ENCODE measurements around the gene PRAMEF18. TPM values are rescaled to one million over a fixed set of nuclear protein-coding genes. Genes with fewer than 3 reads are reported as not detected.
"Not testable (repeated sequence)": the region's sequence is repeated elsewhere in the genome, so short reads cannot be mapped to it uniquely, and the experiment has no call there.

Gene PRAMEF18
- total RNA-seq (2021): not detected in 3 replicates
- not detected for Bru-seq, nascent RNA
- long read RNA-seq, experiment 1: 0 reads
- long read RNA-seq, experiment 2: 0 reads
- long read RNA-seq, experiment 3: 0 reads

- H3K9me3 Mint-ChIP-seq: peaks cover 42% of the 10 kb centered on the region
Measured at GRCh38 chr1:13225675-13226204, at the start of gene PRAMEF18. Gene PRAMEF18, minus strand, starts transcription at chr1:13226154. Its CDS starts 48 bp downstream, at chr1:13226106.

GRCh38 chr1:13265124-13265523 lies 39.2 kb upstream of the PRAMEF18 start:
- CTCF ChIA-PET; ATAC-seq; H3K4me1 Mint-ChIP-seq; DNase-seq (ENCODE audit: low spot score); H3K4me3 Mint-ChIP-seq; H3K27me3 Mint-ChIP-seq (ENCODE audit: low read depth); POLR2A ChIA-PET; H3K36me3 Mint-ChIP-seq; H3K27ac Mint-ChIP-seq; H3K9me3 Mint-ChIP-seq: not testable (repeated sequence)

More at GRCh38 chr1:13225675-13226204, at the start of gene PRAMEF18:
- ATAC-seq; DNase-seq (ENCODE audit: low spot score); H3K4me1 Mint-ChIP-seq; H3K27ac Mint-ChIP-seq; CTCF ChIA-PET; H3K4me3 Mint-ChIP-seq; POLR2A ChIA-PET: not testable (repeated sequence)
- Mint-ChIP-seq H3K36me3 (peaks cover 42% of the 10 kb centered on the region), H3K27me3 (ENCODE audit: low read depth) (peaks cover 13% of the 10 kb centered on the region)

GRCh38 chr1:13253898-13254297 lies 27.9 kb upstream of the PRAMEF18 start, which contains the start of gene PRAMEF5:
Gene PRAMEF5, plus strand, starts transcription at chr1:13254198. Its CDS starts 5,071 bp downstream, at chr1:13259269.
- H3K27me3 Mint-ChIP-seq (ENCODE audit: low read depth); H3K27ac Mint-ChIP-seq; ATAC-seq; POLR2A ChIA-PET; CTCF ChIA-PET; H3K36me3 Mint-ChIP-seq; H3K4me1 Mint-ChIP-seq; H3K4me3 Mint-ChIP-seq; DNase-seq (ENCODE audit: low spot score); H3K9me3 Mint-ChIP-seq: not testable (repeated sequence)

GRCh38 chr1:13247122-13247521 lies 21.2 kb upstream of the PRAMEF18 start:
- H3K27ac Mint-ChIP-seq; POLR2A ChIA-PET; H3K27me3 Mint-ChIP-seq (ENCODE audit: low read depth); DNase-seq (ENCODE audit: low spot score); H3K4me1 Mint-ChIP-seq; ATAC-seq; CTCF ChIA-PET; H3K4me3 Mint-ChIP-seq: not testable (repeated sequence)
- Mint-ChIP-seq H3K36me3 (peaks cover 29% of the 10 kb centered on the region), H3K9me3 (peaks cover 32% of the 10 kb centered on the region)

GRCh38 chr1:13246554-13246871 lies 20.6 kb upstream of the PRAMEF18 start:
- Mint-ChIP-seq H3K36me3 (peaks cover 30% of the 10 kb centered on the region), H3K9me3 (peaks cover 35% of the 10 kb centered on the region)
- H3K4me3 Mint-ChIP-seq; DNase-seq (ENCODE audit: low spot score); POLR2A ChIA-PET; ATAC-seq; H3K27ac Mint-ChIP-seq; H3K4me1 Mint-ChIP-seq; CTCF ChIA-PET; H3K27me3 Mint-ChIP-seq (ENCODE audit: low read depth): not testable (repeated sequence)

GRCh38 chr1:13245841-13246553 lies 20.0 kb upstream of the PRAMEF18 start:
- H3K4me1 Mint-ChIP-seq; H3K27me3 Mint-ChIP-seq (ENCODE audit: low read depth); POLR2A ChIA-PET; ATAC-seq; H3K27ac Mint-ChIP-seq; DNase-seq (ENCODE audit: low spot score); CTCF ChIA-PET; H3K4me3 Mint-ChIP-seq: not testable (repeated sequence)
- peaks cover 35% of the 10 kb centered on the region for H3K36me3 Mint-ChIP-seq
- H3K9me3 Mint-ChIP-seq: peaks cover 40% of the 10 kb centered on the region

GRCh38 chr1:13243536-13244263 lies 17.7 kb upstream of the PRAMEF18 start:
- CTCF ChIA-PET; ATAC-seq; H3K4me1 Mint-ChIP-seq; H3K4me3 Mint-ChIP-seq; H3K27ac Mint-ChIP-seq; DNase-seq (ENCODE audit: low spot score); H3K27me3 Mint-ChIP-seq (ENCODE audit: low read depth); POLR2A ChIA-PET: not testable (repeated sequence)
- H3K9me3 Mint-ChIP-seq: peaks cover 55% of the 10 kb centered on the region
- H3K36me3 Mint-ChIP-seq: peaks cover 45% of the 10 kb centered on the region

- POLR2A ChIA-PET; H3K4me1 Mint-ChIP-seq; H3K27me3 Mint-ChIP-seq (ENCODE audit: low read depth); H3K4me3 Mint-ChIP-seq; ATAC-seq; H3K27ac Mint-ChIP-seq; DNase-seq (ENCODE audit: low spot score); CTCF ChIA-PET: not testable (repeated sequence)
- H3K9me3 Mint-ChIP-seq: peaks cover 55% of the 10 kb centered on the region
- H3K36me3 Mint-ChIP-seq: peaks cover 42% of the 10 kb centered on the region
Measured at GRCh38 chr1:13239633-13240032, 13.7 kb upstream of the PRAMEF18 start.

- Mint-ChIP-seq H3K27me3 (ENCODE audit: low read depth) (peaks cover 16% of the 10 kb centered on the region), H3K9me3 (peaks cover 67% of the 10 kb centered on the region), H3K36me3 (peaks cover 56% of the 10 kb centered on the region)
- ATAC-seq; H3K27ac Mint-ChIP-seq; H3K4me3 Mint-ChIP-seq; DNase-seq (ENCODE audit: low spot score); CTCF ChIA-PET; H3K4me1 Mint-ChIP-seq; POLR2A ChIA-PET: not testable (repeated sequence)
Measured at GRCh38 chr1:13237572-13237971, 11.6 kb upstream of the PRAMEF18 start.

GRCh38 chr1:13234057-13234456 lies 8.1 kb upstream of the PRAMEF18 start:
- DNase-seq (ENCODE audit: low spot score); H3K4me1 Mint-ChIP-seq; H3K4me3 Mint-ChIP-seq; H3K27ac Mint-ChIP-seq; ATAC-seq; POLR2A ChIA-PET; CTCF ChIA-PET: not testable (repeated sequence)
- Mint-ChIP-seq H3K27me3 (ENCODE audit: low read depth) (peaks cover 16% of the 10 kb centered on the region), H3K36me3 (peaks cover 57% of the 10 kb centered on the region), H3K9me3 (peaks cover 61% of the 10 kb centered on the region)

- H3K4me3 Mint-ChIP-seq; CTCF ChIA-PET; POLR2A ChIA-PET; DNase-seq (ENCODE audit: low spot score); ATAC-seq; H3K27ac Mint-ChIP-seq; H3K4me1 Mint-ChIP-seq: not testable (repeated sequence)
- Mint-ChIP-seq H3K36me3 (peaks cover 61% of the 10 kb centered on the region), H3K9me3 (peaks cover 61% of the 10 kb centered on the region), H3K27me3 (ENCODE audit: low read depth) (peaks cover 16% of the 10 kb centered on the region)
Measured at GRCh38 chr1:13232056-13232455, 6.1 kb upstream of the PRAMEF18 start.

GRCh38 chr1:13231061-13231750 lies 5.3 kb upstream of the PRAMEF18 start:
- POLR2A ChIA-PET: not testable (repeated sequence)

More at GRCh38 chr1:13231061-13231750, 5.3 kb upstream of the PRAMEF18 start:
- DNase-seq (ENCODE audit: low spot score); H3K27ac Mint-ChIP-seq; ATAC-seq; CTCF ChIA-PET; H3K4me1 Mint-ChIP-seq; H3K4me3 Mint-ChIP-seq: not testable (repeated sequence)
- H3K27me3 Mint-ChIP-seq (ENCODE audit: low read depth): peaks cover 16% of the 10 kb centered on the region
- peaks cover 64% of the 10 kb centered on the region for H3K36me3 Mint-ChIP-seq
- H3K9me3 Mint-ChIP-seq: peaks cover 61% of the 10 kb centered on the region

Data from WTC11 (cell line).